Measurements from ENCODE around the gene CELF3. TPM values are rescaled to one million over a fixed set of nuclear protein-coding genes. Genes with fewer than 3 reads are reported as not detected.

CELF3 gene
- total RNA-seq, 1 donor from 2014 or later = 274 TPM

GRCh38 chr1:151703813-151704212, 12.8 kb downstream of the CELF3 start:
- TF ChIP-seq CTCF (IDR thresholded peaks at IDR 0.05; ENCODE audit: partially characterized antibody, unreplicated experiment) = no peak
- peaks cover 7% of the 10 kb centered on the region for H3K9me3 Mint-ChIP-seq (ENCODE audit: unreplicated experiment)
- H3K4me3 Mint-ChIP-seq (ENCODE audit: unreplicated experiment) = peak overlapping the region; percentile 10
- H3K27me3 Mint-ChIP-seq (ENCODE audit: unreplicated experiment) = peaks cover 4% of the 10 kb centered on the region
- no peak overlapping the region for H3K27ac Mint-ChIP-seq (ENCODE audit: unreplicated experiment)
- peaks cover 15% of the 10 kb centered on the region for H3K4me1 Mint-ChIP-seq (ENCODE audit: low read depth, unreplicated experiment)
- DNase-seq = no peak
- peaks cover 13% of the 10 kb centered on the region for H3K36me3 Mint-ChIP-seq (ENCODE audit: unreplicated experiment)

GRCh38 chr1:151702936-151703335, 13.7 kb downstream of the CELF3 start:
- Mint-ChIP-seq H3K4me1 (ENCODE audit: low read depth, unreplicated experiment) (peaks cover 20% of the 10 kb centered on the region), H3K4me3 (ENCODE audit: unreplicated experiment) (no peak overlapping the region), H3K9me3 (ENCODE audit: unreplicated experiment) (peaks cover 5% of the 10 kb centered on the region), H3K27ac (ENCODE audit: unreplicated experiment) (no peak overlapping the region), H3K36me3 (ENCODE audit: unreplicated experiment) (peaks cover 13% of the 10 kb centered on the region), H3K27me3 (ENCODE audit: unreplicated experiment) (peaks cover 6% of the 10 kb centered on the region)
- no peak for TF ChIP-seq CTCF (IDR thresholded peaks at IDR 0.05; ENCODE audit: partially characterized antibody, unreplicated experiment)
- no peak for DNase-seq

GRCh38 chr1:151701515-151701914, 15.1 kb downstream of the CELF3 start:
- no peak for DNase-seq
- H3K4me3 Mint-ChIP-seq (ENCODE audit: unreplicated experiment) = no peak overlapping the region
- H3K36me3 Mint-ChIP-seq (ENCODE audit: unreplicated experiment) = peaks cover 13% of the 10 kb centered on the region
- no peak overlapping the region for H3K27ac Mint-ChIP-seq (ENCODE audit: unreplicated experiment)
- peaks cover 20% of the 10 kb centered on the region for H3K4me1 Mint-ChIP-seq (ENCODE audit: low read depth, unreplicated experiment)
- TF ChIP-seq CTCF (IDR thresholded peaks at IDR 0.05; ENCODE audit: partially characterized antibody, unreplicated experiment) = no peak
- peaks cover 5% of the 10 kb centered on the region for H3K9me3 Mint-ChIP-seq (ENCODE audit: unreplicated experiment)
- peaks cover 4% of the 10 kb centered on the region for H3K27me3 Mint-ChIP-seq (ENCODE audit: unreplicated experiment)

- H3K27ac Mint-ChIP-seq (ENCODE audit: unreplicated experiment) = no peak overlapping the region
- H3K4me1 Mint-ChIP-seq (ENCODE audit: low read depth, unreplicated experiment) = peaks cover under 1% of the 10 kb centered on the region
- peaks cover 5% of the 10 kb centered on the region for H3K27me3 Mint-ChIP-seq (ENCODE audit: unreplicated experiment)
- H3K36me3 Mint-ChIP-seq (ENCODE audit: unreplicated experiment) = no peaks in the 10 kb centered on the region
- DNase-seq = no peak
- H3K9me3 Mint-ChIP-seq (ENCODE audit: unreplicated experiment) = peaks cover 2% of the 10 kb centered on the region
- TF ChIP-seq CTCF (IDR thresholded peaks at IDR 0.05; ENCODE audit: partially characterized antibody, unreplicated experiment) = peak; percentile 34
- no peak overlapping the region for H3K4me3 Mint-ChIP-seq (ENCODE audit: unreplicated experiment)
These were observed 23.4 kb downstream of the CELF3 start for GRCh38 chr1:151693057-151693651.

GRCh38 chr1:151692226-151692625, 24.4 kb downstream of the CELF3 start:
- H3K36me3 Mint-ChIP-seq (ENCODE audit: unreplicated experiment) = no peaks in the 10 kb centered on the region
- no peak for DNase-seq
- H3K9me3 Mint-ChIP-seq (ENCODE audit: unreplicated experiment) = peaks cover 2% of the 10 kb centered on the region
- no peak overlapping the region for H3K4me3 Mint-ChIP-seq (ENCODE audit: unreplicated experiment)
- H3K27me3 Mint-ChIP-seq (ENCODE audit: unreplicated experiment) = peaks cover 5% of the 10 kb centered on the region
- TF ChIP-seq CTCF (IDR thresholded peaks at IDR 0.05; ENCODE audit: partially characterized antibody, unreplicated experiment) = no peak
- H3K4me1 Mint-ChIP-seq (ENCODE audit: low read depth, unreplicated experiment) = no peaks in the 10 kb centered on the region
- H3K27ac Mint-ChIP-seq (ENCODE audit: unreplicated experiment) = no peak overlapping the region
